ENCODE data around the gene CPSF4L. TPM values are rescaled to one million over a fixed set of nuclear protein-coding genes. Genes with fewer than 3 reads are reported as not detected.

The CPSF4L gene
- total RNA-seq, 4 donors from 2014 or later = not detected

- no peak overlapping the region for H3K27ac ChIP-seq
- 82% methylated on average over 6 of the region's 6 CpGs for WGBS
- peak in 1 of 2 donors; percentile 50 for DNase-seq (ENCODE audit: low spot score in 2 of 2)
- H3K9me3 ChIP-seq = no peaks in the 10 kb centered on the region
- H3K4me3 ChIP-seq = no peak overlapping the region
- TF ChIP-seq EP300 (IDR thresholded peaks at IDR 0.05) (no peak), POLR2A (IDR thresholded peaks at IDR 0.05) (no peak), CTCF (IDR thresholded peaks at IDR 0.05) (no peak)
- H3K27me3 ChIP-seq = no peaks in the 10 kb centered on the region
- H3K4me1 ChIP-seq = peaks cover 16% of the 10 kb centered on the region
- H3K36me3 ChIP-seq = no peaks in the 10 kb centered on the region
Observed at GRCh38 chr17:73257516-73257915, 4.2 kb downstream of the CPSF4L start.

- DNase-seq (ENCODE audit: low spot score in 2 of 2) = peak in 1 of 2 donors; percentile 45
- Histone ChIP-seq H3K9me3 (no peaks in the 10 kb centered on the region), H3K4me3 (no peak overlapping the region), H3K27me3 (no peaks in the 10 kb centered on the region), H3K4me1 (peaks cover 6% of the 10 kb centered on the region), H3K36me3 (no peaks in the 10 kb centered on the region), H3K27ac (no peak overlapping the region)
- WGBS = 100% methylated on average over 3 of the region's 3 CpGs
- TF ChIP-seq POLR2AphosphoS5 (IDR thresholded peaks at IDR 0.05) = no peak
- no peak for TF ChIP-seq POLR2A (IDR thresholded peaks at IDR 0.05)
- TF ChIP-seq CTCF (IDR thresholded peaks at IDR 0.05) = no peak
- TF ChIP-seq EP300 (IDR thresholded peaks at IDR 0.05) = no peak
Observed at GRCh38 chr17:73256220-73256619, 5.5 kb downstream of the CPSF4L start.

- DNase-seq (ENCODE audit: low spot score in 2 of 2) = peak in 1 of 2 donors; percentile 68
- Histone ChIP-seq H3K9me3 (no peaks in the 10 kb centered on the region), H3K4me3 (no peak overlapping the region), H3K27ac (no peak overlapping the region), H3K4me1 (peaks cover 3% of the 10 kb centered on the region), H3K27me3 (no peaks in the 10 kb centered on the region), H3K36me3 (no peaks in the 10 kb centered on the region)
- TF ChIP-seq POLR2AphosphoS5 (IDR thresholded peaks at IDR 0.05) (no peak), CTCF (IDR thresholded peaks at IDR 0.05) (peak; percentile 88 to 92)
- WGBS = 5% methylated on average over 5 of the region's 8 CpGs
Observed at GRCh38 chr17:73255671-73256181, 6.0 kb downstream of the CPSF4L start.

GRCh38 chr17:73251871-73252270 lies 9.8 kb downstream of the CPSF4L start:
- Histone ChIP-seq H3K4me3 (no peak overlapping the region), H3K36me3 (peaks cover 26% of the 10 kb centered on the region), H3K4me1 (peaks cover 3% of the 10 kb centered on the region), H3K27ac (no peak overlapping the region), H3K27me3 (no peaks in the 10 kb centered on the region), H3K9me3 (no peaks in the 10 kb centered on the region)
- no peak for DNase-seq (ENCODE audit: low spot score in 2 of 2)
- WGBS = 83% methylated on average over 8 of the region's 8 CpGs
- TF ChIP-seq POLR2AphosphoS5 (IDR thresholded peaks at IDR 0.05) (no peak), CTCF (IDR thresholded peaks at IDR 0.05) (no peak), POLR2A (IDR thresholded peaks at IDR 0.05) (no peak), EP300 (IDR thresholded peaks at IDR 0.05) (no peak)

GRCh38 chr17:73250851-73251640 lies 10.6 kb downstream of the CPSF4L start:
- Histone ChIP-seq H3K36me3 (peaks cover 34% of the 10 kb centered on the region), H3K4me3 (no peak overlapping the region), H3K9me3 (no peaks in the 10 kb centered on the region), H3K27me3 (no peaks in the 10 kb centered on the region), H3K4me1 (peaks cover 3% of the 10 kb centered on the region), H3K27ac (no peak overlapping the region)
- 79% methylated on average over 10 of the region's 10 CpGs for WGBS
- DNase-seq (ENCODE audit: low spot score in 2 of 2) = no peak
- TF ChIP-seq CTCF (IDR thresholded peaks at IDR 0.05) = no peak
- TF ChIP-seq POLR2A (IDR thresholded peaks at IDR 0.05) = no peak
- TF ChIP-seq EP300 (IDR thresholded peaks at IDR 0.05) = no peak
- TF ChIP-seq POLR2AphosphoS5 (IDR thresholded peaks at IDR 0.05) = no peak
